WTC11 (cell line): ENCODE results near the gene HOXD10.

Source experiments
- NFYB ChIP-seq: sonication (generic); formaldehyde crosslinking; conservative IDR thresholded peaks from 2 replicates; pipeline ENCODE4 v1.8.0; 2022; ENCODE audit warnings: low read depth, missing genetic modification reagents
- TF ChIP-seq, protein P1 (sequence below): fragments of 200-600 bp; IDR thresholded peaks from 2 replicates; pipeline ENCODE4 v1.8.0; 2022; ENCODE audit warnings: antibody characterized with exemption
- TF ChIP-seq, protein P2 (sequence below): sonication (generic); formaldehyde crosslinking; IDR thresholded peaks from 2 replicates; pipeline ENCODE4 v1.8.1; 2023; ENCODE audit warnings: mild to moderate bottlenecking, missing genetic modification reagents, moderate library complexity

- TF ChIP-seq, protein P1, sequence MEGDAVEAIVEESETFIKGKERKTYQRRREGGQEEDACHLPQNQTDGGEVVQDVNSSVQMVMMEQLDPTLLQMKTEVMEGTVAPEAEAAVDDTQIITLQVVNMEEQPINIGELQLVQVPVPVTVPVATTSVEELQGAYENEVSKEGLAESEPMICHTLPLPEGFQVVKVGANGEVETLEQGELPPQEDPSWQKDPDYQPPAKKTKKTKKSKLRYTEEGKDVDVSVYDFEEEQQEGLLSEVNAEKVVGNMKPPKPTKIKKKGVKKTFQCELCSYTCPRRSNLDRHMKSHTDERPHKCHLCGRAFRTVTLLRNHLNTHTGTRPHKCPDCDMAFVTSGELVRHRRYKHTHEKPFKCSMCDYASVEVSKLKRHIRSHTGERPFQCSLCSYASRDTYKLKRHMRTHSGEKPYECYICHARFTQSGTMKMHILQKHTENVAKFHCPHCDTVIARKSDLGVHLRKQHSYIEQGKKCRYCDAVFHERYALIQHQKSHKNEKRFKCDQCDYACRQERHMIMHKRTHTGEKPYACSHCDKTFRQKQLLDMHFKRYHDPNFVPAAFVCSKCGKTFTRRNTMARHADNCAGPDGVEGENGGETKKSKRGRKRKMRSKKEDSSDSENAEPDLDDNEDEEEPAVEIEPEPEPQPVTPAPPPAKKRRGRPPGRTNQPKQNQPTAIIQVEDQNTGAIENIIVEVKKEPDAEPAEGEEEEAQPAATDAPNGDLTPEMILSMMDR = no peak
- no peak for TF ChIP-seq NFYB
- TF ChIP-seq, protein P2, sequence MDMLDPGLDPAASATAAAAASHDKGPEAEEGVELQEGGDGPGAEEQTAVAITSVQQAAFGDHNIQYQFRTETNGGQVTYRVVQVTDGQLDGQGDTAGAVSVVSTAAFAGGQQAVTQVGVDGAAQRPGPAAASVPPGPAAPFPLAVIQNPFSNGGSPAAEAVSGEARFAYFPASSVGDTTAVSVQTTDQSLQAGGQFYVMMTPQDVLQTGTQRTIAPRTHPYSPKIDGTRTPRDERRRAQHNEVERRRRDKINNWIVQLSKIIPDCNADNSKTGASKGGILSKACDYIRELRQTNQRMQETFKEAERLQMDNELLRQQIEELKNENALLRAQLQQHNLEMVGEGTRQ (CRISPR knock-in tag) = no peak
These were observed 26.7 kb upstream of the HOXD10 start for GRCh38 chr2:176089843-176090395.
